HepG2 (cell line): ENCODE results near the gene TCFL5. TPM values are rescaled to one million over a fixed set of nuclear protein-coding genes. Genes with fewer than 3 reads are reported as not detected.

ENCODE experiments used
- ESRRA ChIP-seq: sonication (generic); formaldehyde crosslinking; IDR thresholded peaks from 2 replicates; pipeline ENCODE4 v1.5.1; 2020; ENCODE audit warnings: mild to moderate bottlenecking, low read depth, missing genetic modification reagents
- FOXA1 ChIP-seq, 2 experiments: fragments of 450-650 bp in 1 of 2; sonication (generic) in 1 of 2; formaldehyde crosslinking in 1 of 2; IDR thresholded peaks; 2 replicates each; pipeline versions ENCODE4 v1.4.0 to v1.6.1; 2016 to 2020; ENCODE audit warnings: missing genetic modification reagents in 1 of 2
- HDAC6 ChIP-seq: fragments of 200-600 bp; sonication (generic); IDR thresholded peaks from 2 replicates; pipeline ENCODE4 v1.7.0; 2017; ENCODE audit warnings: mild to moderate bottlenecking, antibody characterized with exemption, low read length, low read depth
- REL ChIP-seq: sonication (generic); formaldehyde crosslinking; conservative IDR thresholded peaks from 2 replicates; pipeline ENCODE4 v1.8.0; 2022; ENCODE audit warnings: mild to moderate bottlenecking, missing genetic modification reagents, moderate library complexity
- SOX5 ChIP-seq: IDR thresholded peaks from 2 replicates; pipeline ENCODE4 v1.6.1; 2016; ENCODE audit warnings: borderline replicate concordance
- TP53 ChIP-seq: sonication (generic); formaldehyde crosslinking; conservative IDR thresholded peaks from 2 replicates; pipeline ENCODE4 v1.4.0; 2020; ENCODE audit warnings: missing genetic modification reagents
- ZFAT ChIP-seq: sonication (generic); formaldehyde crosslinking; conservative IDR thresholded peaks from 2 replicates; pipeline ENCODE4 v1.8.1; 2023; ENCODE audit warnings: missing genetic modification reagents, inconsistent platforms
- ZNF24 ChIP-seq: fragments of 450-650 bp; IDR thresholded peaks from 2 replicates; pipeline ENCODE4 v1.6.1; 2017; ENCODE audit warnings: antibody characterized with exemption, mild to moderate bottlenecking
- ZNF792 ChIP-seq: IDR thresholded peaks from 2 replicates; pipeline ENCODE4 v1.6.1; 2016
- polyA plus RNA-seq, 8 experiments: library from polyadenylated mRNA; depleted of rRNA in 3 of 8; stranded (reverse) in 7 of 8; unstranded in 1 of 8; fragments of >200 nt; fragmentation: Illumina TruSeq in 4 of 8; extraction: Trizol in 4 of 8; gene quantifications; 2 replicates each; pipeline versions ENCODE4 v1.2.1 to v1.2.3, GENCODE V29; 2011 to 2016; ENCODE audit warnings: low read depth in 4 of 8, missing spikeins in 1 of 8, mixed read lengths in 1 of 8; ENCODE audit not compliant: insufficient read depth in 1 of 8
- total RNA-seq, 5 experiments: library from RNA; depleted of rRNA; stranded (reverse); fragments of >200 nt; fragmentation: Illumina TruSeq; extraction: Trizol; gene quantifications; 2 replicates each; pipeline ENCODE4 v1.2.3, GENCODE V29; 2016; ENCODE audit warnings: low read depth in 1 of 5
- TF ChIP-seq, protein P1 (sequence below): sonication (generic); formaldehyde crosslinking; IDR thresholded peaks from 2 replicates; pipeline ENCODE4 v1.4.0; 2020; ENCODE audit warnings: mild to moderate bottlenecking, missing genetic modification reagents, borderline replicate concordance
- TF ChIP-seq, protein P2 (sequence below): sonication (generic); formaldehyde crosslinking; IDR thresholded peaks from 2 replicates; pipeline ENCODE4 v1.4.0; 2020; ENCODE audit warnings: missing genetic modification reagents
- TF ChIP-seq, protein P3 (sequence below): sonication (generic); formaldehyde crosslinking; IDR thresholded peaks from 2 replicates; pipeline ENCODE4 v1.4.0; 2020; ENCODE audit warnings: missing genetic modification reagents, borderline replicate concordance
- TF ChIP-seq, protein P4 (sequence below): sonication (generic); formaldehyde crosslinking; IDR thresholded peaks from 2 replicates; pipeline ENCODE4 v1.5.1; 2020; ENCODE audit warnings: missing genetic modification reagents, mild to moderate bottlenecking, borderline replicate concordance
- TF ChIP-seq, protein P5 (sequence below): sonication (generic); formaldehyde crosslinking; IDR thresholded peaks from 2 replicates; pipeline ENCODE4 v1.9.0; 2022; ENCODE audit warnings: low read depth, missing genetic modification reagents

TCFL5 gene
- total and polyA plus RNA-seq, 2 of the 13 experiments (the other 11 are each of a cell fraction or from before 2014, with no cell fraction given), result 14.8 to 20.0 TPM

DNA sequence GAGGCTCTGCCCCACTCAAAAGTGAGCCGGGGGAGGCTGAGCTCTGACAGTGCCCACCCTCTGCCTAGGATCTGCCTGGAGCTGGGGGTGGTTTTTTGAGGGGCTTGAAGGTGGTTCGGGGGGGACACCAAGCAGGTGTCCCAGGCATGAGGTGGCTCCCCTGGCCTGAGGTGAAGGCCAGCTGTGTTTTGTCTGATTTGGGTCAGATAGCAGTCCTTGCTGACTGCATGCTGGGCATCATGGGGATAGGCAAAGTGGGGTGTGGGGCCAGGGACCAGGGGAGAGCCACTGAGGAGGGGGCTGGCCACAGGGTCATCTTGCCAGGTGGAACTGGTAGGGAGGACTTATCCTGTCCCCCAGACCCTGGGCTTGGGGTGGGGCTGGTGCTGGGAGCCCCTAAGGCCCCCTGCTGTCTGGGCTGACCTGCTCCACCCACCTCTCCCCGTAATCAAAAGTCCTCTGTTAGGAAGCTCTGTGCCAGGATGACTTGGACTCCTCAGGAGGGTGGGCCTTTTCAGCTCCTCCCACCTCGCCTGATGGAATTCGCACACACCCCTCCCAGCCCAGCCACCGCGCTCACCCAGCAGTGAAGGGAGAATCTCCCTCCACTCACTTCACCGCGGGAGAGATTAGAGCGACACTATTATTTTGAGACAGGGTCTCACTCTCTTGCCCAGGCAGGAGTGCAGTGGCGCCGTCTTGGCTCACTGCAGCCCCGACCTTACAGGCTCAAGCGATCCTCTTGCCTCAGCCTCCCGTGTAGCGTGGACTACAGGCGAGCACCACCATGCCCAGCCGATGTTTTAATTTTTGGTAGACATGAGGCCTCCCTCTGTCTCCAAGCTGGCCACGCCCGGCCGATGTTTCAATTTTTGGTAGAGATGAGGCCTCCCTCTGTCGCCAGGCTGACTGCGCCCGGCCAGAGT, 46.3 kb downstream of the TCFL5 start (continued):
- TF ChIP-seq, protein P1, sequence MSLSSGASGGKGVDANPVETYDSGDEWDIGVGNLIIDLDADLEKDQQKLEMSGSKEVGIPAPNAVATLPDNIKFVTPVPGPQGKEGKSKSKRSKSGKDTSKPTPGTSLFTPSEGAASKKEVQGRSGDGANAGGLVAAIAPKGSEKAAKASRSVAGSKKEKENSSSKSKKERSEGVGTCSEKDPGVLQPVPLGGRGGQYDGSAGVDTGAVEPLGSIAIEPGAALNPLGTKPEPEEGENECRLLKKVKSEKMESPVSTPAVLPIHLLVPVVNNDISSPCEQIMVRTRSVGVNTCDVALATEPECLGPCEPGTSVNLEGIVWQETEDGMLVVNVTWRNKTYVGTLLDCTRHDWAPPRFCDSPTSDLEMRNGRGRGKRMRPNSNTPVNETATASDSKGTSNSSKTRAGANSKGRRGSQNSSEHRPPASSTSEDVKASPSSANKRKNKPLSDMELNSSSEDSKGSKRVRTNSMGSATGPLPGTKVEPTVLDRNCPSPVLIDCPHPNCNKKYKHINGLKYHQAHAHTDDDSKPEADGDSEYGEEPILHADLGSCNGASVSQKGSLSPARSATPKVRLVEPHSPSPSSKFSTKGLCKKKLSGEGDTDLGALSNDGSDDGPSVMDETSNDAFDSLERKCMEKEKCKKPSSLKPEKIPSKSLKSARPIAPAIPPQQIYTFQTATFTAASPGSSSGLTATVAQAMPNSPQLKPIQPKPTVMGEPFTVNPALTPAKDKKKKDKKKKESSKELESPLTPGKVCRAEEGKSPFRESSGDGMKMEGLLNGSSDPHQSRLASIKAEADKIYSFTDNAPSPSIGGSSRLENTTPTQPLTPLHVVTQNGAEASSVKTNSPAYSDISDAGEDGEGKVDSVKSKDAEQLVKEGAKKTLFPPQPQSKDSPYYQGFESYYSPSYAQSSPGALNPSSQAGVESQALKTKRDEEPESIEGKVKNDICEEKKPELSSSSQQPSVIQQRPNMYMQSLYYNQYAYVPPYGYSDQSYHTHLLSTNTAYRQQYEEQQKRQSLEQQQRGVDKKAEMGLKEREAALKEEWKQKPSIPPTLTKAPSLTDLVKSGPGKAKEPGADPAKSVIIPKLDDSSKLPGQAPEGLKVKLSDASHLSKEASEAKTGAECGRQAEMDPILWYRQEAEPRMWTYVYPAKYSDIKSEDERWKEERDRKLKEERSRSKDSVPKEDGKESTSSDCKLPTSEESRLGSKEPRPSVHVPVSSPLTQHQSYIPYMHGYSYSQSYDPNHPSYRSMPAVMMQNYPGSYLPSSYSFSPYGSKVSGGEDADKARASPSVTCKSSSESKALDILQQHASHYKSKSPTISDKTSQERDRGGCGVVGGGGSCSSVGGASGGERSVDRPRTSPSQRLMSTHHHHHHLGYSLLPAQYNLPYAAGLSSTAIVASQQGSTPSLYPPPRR (CRISPR knock-in tag), result peak; percentile 56; the same call in 1 of the 2 replicates
- TF ChIP-seq, protein P2, sequence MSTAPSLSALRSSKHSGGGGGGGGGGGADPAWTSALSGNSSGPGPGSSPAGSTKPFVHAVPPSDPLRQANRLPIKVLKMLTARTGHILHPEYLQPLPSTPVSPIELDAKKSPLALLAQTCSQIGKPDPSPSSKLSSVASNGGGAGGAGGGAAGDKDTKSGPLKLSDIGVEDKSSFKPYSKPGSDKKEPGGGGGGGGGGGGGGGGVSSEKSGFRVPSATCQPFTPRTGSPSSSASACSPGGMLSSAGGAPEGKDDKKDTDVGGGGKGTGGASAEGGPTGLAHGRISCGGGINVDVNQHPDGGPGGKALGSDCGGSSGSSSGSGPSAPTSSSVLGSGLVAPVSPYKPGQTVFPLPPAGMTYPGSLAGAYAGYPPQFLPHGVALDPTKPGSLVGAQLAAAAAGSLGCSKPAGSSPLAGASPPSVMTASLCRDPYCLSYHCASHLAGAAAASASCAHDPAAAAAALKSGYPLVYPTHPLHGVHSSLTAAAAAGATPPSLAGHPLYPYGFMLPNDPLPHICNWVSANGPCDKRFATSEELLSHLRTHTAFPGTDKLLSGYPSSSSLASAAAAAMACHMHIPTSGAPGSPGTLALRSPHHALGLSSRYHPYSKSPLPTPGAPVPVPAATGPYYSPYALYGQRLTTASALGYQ (CRISPR knock-in tag), result 0 out of 2 replicates have a peak, but pooled peaks have one; percentile 47
- TF ChIP-seq, protein P3, sequence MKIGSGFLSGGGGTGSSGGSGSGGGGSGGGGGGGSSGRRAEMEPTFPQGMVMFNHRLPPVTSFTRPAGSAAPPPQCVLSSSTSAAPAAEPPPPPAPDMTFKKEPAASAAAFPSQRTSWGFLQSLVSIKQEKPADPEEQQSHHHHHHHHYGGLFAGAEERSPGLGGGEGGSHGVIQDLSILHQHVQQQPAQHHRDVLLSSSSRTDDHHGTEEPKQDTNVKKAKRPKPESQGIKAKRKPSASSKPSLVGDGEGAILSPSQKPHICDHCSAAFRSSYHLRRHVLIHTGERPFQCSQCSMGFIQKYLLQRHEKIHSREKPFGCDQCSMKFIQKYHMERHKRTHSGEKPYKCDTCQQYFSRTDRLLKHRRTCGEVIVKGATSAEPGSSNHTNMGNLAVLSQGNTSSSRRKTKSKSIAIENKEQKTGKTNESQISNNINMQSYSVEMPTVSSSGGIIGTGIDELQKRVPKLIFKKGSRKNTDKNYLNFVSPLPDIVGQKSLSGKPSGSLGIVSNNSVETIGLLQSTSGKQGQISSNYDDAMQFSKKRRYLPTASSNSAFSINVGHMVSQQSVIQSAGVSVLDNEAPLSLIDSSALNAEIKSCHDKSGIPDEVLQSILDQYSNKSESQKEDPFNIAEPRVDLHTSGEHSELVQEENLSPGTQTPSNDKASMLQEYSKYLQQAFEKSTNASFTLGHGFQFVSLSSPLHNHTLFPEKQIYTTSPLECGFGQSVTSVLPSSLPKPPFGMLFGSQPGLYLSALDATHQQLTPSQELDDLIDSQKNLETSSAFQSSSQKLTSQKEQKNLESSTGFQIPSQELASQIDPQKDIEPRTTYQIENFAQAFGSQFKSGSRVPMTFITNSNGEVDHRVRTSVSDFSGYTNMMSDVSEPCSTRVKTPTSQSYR (CRISPR knock-in tag), result no peak
- TF ChIP-seq FOXA1 (IDR thresholded peaks at IDR 0.05) (no peak), FOXA1 (CRISPR knock-in tag; IDR thresholded peaks at IDR 0.05) (no peak; the same call in 1 of the 2 replicates), ZNF792 (CRISPR knock-in tag) (0 out of 2 replicates have a peak, but pooled peaks have one; percentile 15), REL (CRISPR knock-in tag) (no peak), ESRRA (CRISPR knock-in tag) (no peak), SOX5 (no peak), ZNF24 (no peak), TP53 (CRISPR knock-in tag) (peak; percentile 83; the same call in 1 of the 2 replicates), ZFAT (no peak), HDAC6 (no peak)
- TF ChIP-seq, protein P4, sequence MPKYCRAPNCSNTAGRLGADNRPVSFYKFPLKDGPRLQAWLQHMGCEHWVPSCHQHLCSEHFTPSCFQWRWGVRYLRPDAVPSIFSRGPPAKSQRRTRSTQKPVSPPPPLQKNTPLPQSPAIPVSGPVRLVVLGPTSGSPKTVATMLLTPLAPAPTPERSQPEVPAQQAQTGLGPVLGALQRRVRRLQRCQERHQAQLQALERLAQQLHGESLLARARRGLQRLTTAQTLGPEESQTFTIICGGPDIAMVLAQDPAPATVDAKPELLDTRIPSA (CRISPR knock-in tag), result no peak
- TF ChIP-seq, protein P5, sequence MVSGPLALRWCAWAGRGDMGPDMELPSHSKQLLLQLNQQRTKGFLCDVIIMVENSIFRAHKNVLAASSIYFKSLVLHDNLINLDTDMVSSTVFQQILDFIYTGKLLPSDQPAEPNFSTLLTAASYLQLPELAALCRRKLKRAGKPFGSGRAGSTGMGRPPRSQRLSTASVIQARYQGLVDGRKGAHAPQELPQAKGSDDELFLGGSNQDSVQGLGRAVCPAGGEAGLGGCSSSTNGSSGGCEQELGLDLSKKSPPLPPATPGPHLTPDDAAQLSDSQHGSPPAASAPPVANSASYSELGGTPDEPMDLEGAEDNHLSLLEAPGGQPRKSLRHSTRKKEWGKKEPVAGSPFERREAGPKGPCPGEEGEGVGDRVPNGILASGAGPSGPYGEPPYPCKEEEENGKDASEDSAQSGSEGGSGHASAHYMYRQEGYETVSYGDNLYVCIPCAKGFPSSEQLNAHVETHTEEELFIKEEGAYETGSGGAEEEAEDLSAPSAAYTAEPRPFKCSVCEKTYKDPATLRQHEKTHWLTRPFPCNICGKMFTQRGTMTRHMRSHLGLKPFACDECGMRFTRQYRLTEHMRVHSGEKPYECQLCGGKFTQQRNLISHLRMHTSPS (CRISPR knock-in tag), result no peak
